ENCODE measurements around the gene CORO2A. TPM values are rescaled to one million over a fixed set of nuclear protein-coding genes. Genes with fewer than 3 reads are reported as not detected.

The CORO2A gene
- total and polyA plus RNA-seq, 2 of the 13 experiments (the other 11 are each of a cell fraction or from before 2014, with no cell fraction given), result 14.4 to 15.3 TPM

- TF ChIP-seq MLXIP (CRISPR knock-in tag; IDR thresholded peaks at IDR 0.05; ENCODE audit: borderline replicate concordance) (no peak), ZNF629 (CRISPR knock-in tag; conservative IDR thresholded peaks at IDR 0.05) (peak; percentile 26; the same call in 1 of the 2 replicates), GATA4 (IDR thresholded peaks at IDR 0.05; ENCODE audit: borderline replicate concordance, low read depth) (no peak), SNAI1 (CRISPR knock-in tag; IDR thresholded peaks at IDR 0.05; ENCODE audit: borderline replicate concordance) (no peak), HINFP (CRISPR knock-in tag; IDR thresholded peaks at IDR 0.05; ENCODE audit: low read depth) (no peak; the same call in 1 of the 2 replicates), ZNF335 (CRISPR knock-in tag; IDR thresholded peaks at IDR 0.05) (no peak), SIX1 (CRISPR knock-in tag; IDR thresholded peaks at IDR 0.05; ENCODE audit: borderline replicate concordance) (no peak), ZNF333 (CRISPR knock-in tag; IDR thresholded peaks at IDR 0.05; ENCODE audit: borderline replicate concordance) (peak; percentile 89; the same call in 1 of the 2 replicates), ZNF235 (CRISPR knock-in tag; IDR thresholded peaks at IDR 0.05; ENCODE audit: borderline replicate concordance) (no peak), ATF1 (CRISPR knock-in tag; IDR thresholded peaks at IDR 0.05) (no peak), THAP9 (CRISPR knock-in tag; IDR thresholded peaks at IDR 0.05; ENCODE audit: borderline replicate concordance) (peak; percentile 77; the same call in 1 of the 2 replicates), GATAD1 (CRISPR knock-in tag; IDR thresholded peaks at IDR 0.05) (no peak), NFIB (CRISPR knock-in tag; IDR thresholded peaks at IDR 0.05; ENCODE audit: borderline replicate concordance) (no peak), MYNN (CRISPR knock-in tag; IDR thresholded peaks at IDR 0.05; ENCODE audit: low read depth) (no peak), ELF1 (CRISPR knock-in tag; IDR thresholded peaks at IDR 0.05) (peak; percentile 25; the same call in 1 of the 2 replicates), LRRFIP1 (CRISPR knock-in tag; conservative IDR thresholded peaks at IDR 0.05) (no peak), ZSCAN9 (CRISPR knock-in tag; IDR thresholded peaks at IDR 0.05; ENCODE audit: borderline replicate concordance) (no peak), GATAD2A (CRISPR knock-in tag; IDR thresholded peaks at IDR 0.05) (peak; percentile 48)
Measured at GRCh38 chr9:98192503-98193335, at the start of gene CORO2A (continued).

Data from HepG2 (cell line).